Measurements from ENCODE around the gene CMKLR1. TPM values are rescaled to one million over a fixed set of nuclear protein-coding genes. Genes with fewer than 3 reads are reported as not detected.

CMKLR1 gene
- total RNA-seq, 1 experiment from 2014 or later: 0.24 TPM

DNA sequence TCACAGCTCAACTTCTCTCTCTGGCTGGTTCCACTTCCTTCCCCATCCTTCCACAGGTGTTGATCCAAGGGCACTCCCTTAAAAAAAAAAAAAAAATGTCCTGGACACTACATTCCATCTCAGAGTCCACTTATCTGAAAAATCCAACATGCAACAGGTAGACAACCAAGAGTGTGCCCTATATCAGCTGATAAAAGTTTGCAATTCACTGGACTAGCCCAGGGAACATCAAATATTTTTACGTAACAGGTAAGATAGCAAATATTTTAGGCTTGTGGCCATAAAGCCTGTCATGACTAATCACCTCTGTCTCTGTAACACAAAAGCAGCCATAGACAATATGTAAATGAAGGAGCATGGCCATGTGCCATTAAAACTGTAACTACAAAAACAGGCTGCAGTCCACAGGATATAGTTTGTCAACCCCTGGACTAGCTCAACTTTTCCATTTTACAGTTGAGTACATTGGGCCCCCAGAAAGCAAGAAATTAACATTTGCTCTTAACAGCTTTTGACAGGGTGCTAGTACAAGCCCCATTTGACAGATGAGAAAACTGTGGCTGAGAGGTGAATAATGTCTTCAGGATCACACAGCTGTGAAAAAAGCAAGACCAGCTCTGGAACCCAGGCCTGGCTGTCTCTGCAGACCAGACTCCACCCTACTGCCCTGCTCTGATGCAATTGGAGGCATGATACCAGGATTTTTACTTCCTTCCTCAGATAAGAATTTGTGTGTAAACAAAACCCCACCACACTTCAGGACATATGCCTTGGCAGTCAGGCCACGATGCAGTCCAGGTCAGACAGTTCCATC, 68.9 kb downstream of the CMKLR1 start:
- POLR2A ChIA-PET (ENCODE audit: low non-redundant PET): interaction anchor here (0.7 kb wide), 1 partner anchor 486 kb away, joined by 4 read pairs; no protein-coding TSS in a partner anchor
- H3K4me1 ChIP-seq (ENCODE audit: insufficient read depth, low read length, poor library complexity, severe bottlenecking): peaks cover 27% of the 10 kb centered on the region

DNA sequence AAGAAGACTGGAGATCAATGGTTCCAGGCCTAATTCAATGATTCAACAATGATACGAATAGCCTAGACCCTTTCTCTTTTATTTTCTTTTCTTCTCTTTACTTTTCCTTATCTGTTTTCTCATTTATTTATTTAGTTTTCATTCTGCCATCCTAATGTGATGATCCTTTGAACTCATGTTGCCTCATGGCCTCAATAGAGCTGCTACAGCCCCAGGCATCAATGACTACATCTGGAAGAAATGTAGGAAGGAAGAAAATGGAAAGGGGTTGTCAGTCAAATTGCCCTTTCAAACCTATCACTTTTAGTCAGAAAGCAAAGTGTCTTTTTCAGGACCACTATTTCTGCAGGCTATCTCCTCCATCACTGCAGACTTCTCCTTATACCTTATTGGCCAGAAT, 69.9 kb downstream of the CMKLR1 start:
- no peaks in the 10 kb centered on the region for H3K9me3 ChIP-seq (ENCODE audit: low read depth, low read length, poor library complexity, severe bottlenecking)
- H3K36me3 ChIP-seq (ENCODE audit: insufficient read depth, low read length, poor library complexity, severe bottlenecking): no peaks in the 10 kb centered on the region
- peaks cover 27% of the 10 kb centered on the region for H3K4me1 ChIP-seq (ENCODE audit: insufficient read depth, low read length, poor library complexity, severe bottlenecking)
- TF ChIP-seq EZH2 (IDR thresholded peaks at IDR 0.05; ENCODE audit: borderline replicate concordance, low read depth, low read length, poor library complexity, severe bottlenecking) (no peak), CTCF (conservative IDR thresholded peaks at IDR 0.05; ENCODE audit: low read depth, low read length) (no peak)
- BruUV-seq (replicated peaks): no TSS peak
- CTCF ChIA-PET: no interaction called here
- intact Hi-C loops (cut with micrococcal nuclease; ENCODE audit: unreplicated experiment): no loop called here
- H3K4me3 ChIP-seq (ENCODE audit: low read depth, low read length, poor library complexity, severe bottlenecking): no peak overlapping the region
- peaks cover 36% of the 10 kb centered on the region for H3K27me3 ChIP-seq (replicated peaks; ENCODE audit: insufficient read depth, low read depth, low read length, poor library complexity)
- POLR2A ChIA-PET (ENCODE audit: low non-redundant PET): interaction anchor here (0.7 kb wide), 1 partner anchor 485 kb away, joined by 4 read pairs; no protein-coding TSS in a partner anchor
- H3K27ac ChIP-seq (ENCODE audit: low read depth, low read length, poor library complexity, severe bottlenecking): no peak overlapping the region
- no peak for DNase-seq (ENCODE audit: low spot score)

More for the DNA sequence above, 68.9 kb downstream of the CMKLR1 start:
- no peak for TF ChIP-seq EZH2 (IDR thresholded peaks at IDR 0.05; ENCODE audit: borderline replicate concordance, low read depth, low read length, poor library complexity, severe bottlenecking)
- no peak for TF ChIP-seq CTCF (conservative IDR thresholded peaks at IDR 0.05; ENCODE audit: low read depth, low read length)
- Histone ChIP-seq H3K36me3 (ENCODE audit: insufficient read depth, low read length, poor library complexity, severe bottlenecking) (no peaks in the 10 kb centered on the region), H3K4me3 (ENCODE audit: low read depth, low read length, poor library complexity, severe bottlenecking) (no peak overlapping the region), H3K9me3 (ENCODE audit: low read depth, low read length, poor library complexity, severe bottlenecking) (no peaks in the 10 kb centered on the region), H3K27ac (ENCODE audit: low read depth, low read length, poor library complexity, severe bottlenecking) (no peak overlapping the region), H3K27me3 (replicated peaks; ENCODE audit: insufficient read depth, low read depth, low read length, poor library complexity) (peaks cover 26% of the 10 kb centered on the region)
- CTCF ChIA-PET: no interaction called here
- BruUV-seq (replicated peaks): no TSS peak
- DNase-seq (ENCODE audit: low spot score): no peak
- intact Hi-C loops (cut with micrococcal nuclease; ENCODE audit: unreplicated experiment): no loop called here

DNA sequence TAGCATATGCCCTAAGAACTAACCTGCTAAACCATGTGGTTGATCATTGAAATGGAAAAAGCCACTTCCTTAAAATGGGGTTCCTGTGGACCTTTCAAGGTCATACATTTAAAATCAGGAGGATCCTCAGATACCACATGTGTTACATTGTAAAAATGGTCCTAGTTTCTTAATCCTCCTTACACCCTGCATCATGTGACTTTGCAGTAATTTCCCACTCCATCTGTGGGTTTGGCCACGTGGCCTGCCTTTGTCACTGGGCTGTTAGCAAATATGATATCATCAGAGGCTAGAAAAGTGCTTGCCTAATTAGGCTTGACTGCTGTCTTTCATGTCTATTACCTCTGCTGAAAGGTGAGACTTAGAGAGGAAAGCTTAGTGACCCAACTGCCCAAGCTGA, 70.7 kb downstream of the CMKLR1 start:
- BruUV-seq (replicated peaks): no TSS peak
- POLR2A ChIA-PET (ENCODE audit: low non-redundant PET): no interaction called here
- TF ChIP-seq CTCF (conservative IDR thresholded peaks at IDR 0.05; ENCODE audit: low read depth, low read length) (no peak), EZH2 (IDR thresholded peaks at IDR 0.05; ENCODE audit: borderline replicate concordance, low read depth, low read length, poor library complexity, severe bottlenecking) (no peak)

More for the DNA sequence above, 70.7 kb downstream of the CMKLR1 start:
- DNase-seq (ENCODE audit: low spot score): no peak
- CTCF ChIA-PET: no interaction called here
- H3K27me3 ChIP-seq (replicated peaks; ENCODE audit: insufficient read depth, low read depth, low read length, poor library complexity): peaks cover 44% of the 10 kb centered on the region
- no peaks in the 10 kb centered on the region for H3K9me3 ChIP-seq (ENCODE audit: low read depth, low read length, poor library complexity, severe bottlenecking)
- H3K4me1 ChIP-seq (ENCODE audit: insufficient read depth, low read length, poor library complexity, severe bottlenecking): peaks cover 24% of the 10 kb centered on the region
- H3K27ac ChIP-seq (ENCODE audit: low read depth, low read length, poor library complexity, severe bottlenecking): no peak overlapping the region
- H3K36me3 ChIP-seq (ENCODE audit: insufficient read depth, low read length, poor library complexity, severe bottlenecking): no peaks in the 10 kb centered on the region
- H3K4me3 ChIP-seq (ENCODE audit: low read depth, low read length, poor library complexity, severe bottlenecking): no peak overlapping the region
- intact Hi-C loops (cut with micrococcal nuclease; ENCODE audit: unreplicated experiment): no loop called here

Data from A673 (cell line).